Fibroblast of pulmonary artery (primary cell): ENCODE measurements around the gene RIPOR3.
A peak's percentile ranks its signal among the peaks of the same experiment; 100 is the strongest.

ENCODE experiments used
- DNase-seq: peaks from one replicate; pipeline ENCODE4 v3.0.0-alpha.2; 2010; ENCODE audit warnings: low read depth
- H3K4me3 ChIP-seq: replicated peaks from 2 replicates; pipeline ENCODE4 v1.5.1; 2011; ENCODE audit warnings: low read depth, mild to moderate bottlenecking, control low read depth, low read length, moderate library complexity
- CTCF ChIP-seq: IDR thresholded peaks from 2 replicates; pipeline ENCODE4 v1.5.1; 2011; ENCODE audit warnings: mild to moderate bottlenecking, control low read depth, low read length, inconsistent platforms; ENCODE audit errors: missing control alignments

RIPOR3 gene

GRCh38 chr20:50580016-50580747, 111.2 kb downstream of the RIPOR3 start:
- no peak overlapping the region for H3K4me3 ChIP-seq
- peak; percentile 63 for DNase-seq
- peak; percentile 70 for TF ChIP-seq CTCF

- DNase-seq, result no peak
- no peak overlapping the region for H3K4me3 ChIP-seq
- no peak for TF ChIP-seq CTCF
Observed at GRCh38 chr20:50579511-50579910, 111.8 kb downstream of the RIPOR3 start.

- DNase-seq, result no peak
- H3K4me3 ChIP-seq, result no peak overlapping the region
- TF ChIP-seq CTCF, result no peak
Observed at GRCh38 chr20:50578778-50579165, 112.6 kb downstream of the RIPOR3 start.

GRCh38 chr20:50578061-50578777, 113.1 kb downstream of the RIPOR3 start:
- no peak for TF ChIP-seq CTCF
- H3K4me3 ChIP-seq, result no peak overlapping the region
- no peak for DNase-seq

- DNase-seq, result no peak
- TF ChIP-seq CTCF, result no peak
- no peak overlapping the region for H3K4me3 ChIP-seq
Observed at GRCh38 chr20:50577175-50578018, 113.9 kb downstream of the RIPOR3 start.

- no peak overlapping the region for H3K4me3 ChIP-seq
- TF ChIP-seq CTCF, result peak; percentile 77
- peak; percentile 74 for DNase-seq
Observed at GRCh38 chr20:50575865-50576720, 115.2 kb downstream of the RIPOR3 start.
